ENCODE measurements around the gene ARHGAP19. TPM values are rescaled to one million over a fixed set of nuclear protein-coding genes. Genes with fewer than 3 reads are reported as not detected.

The ARHGAP19 gene
- total RNA-seq, 2 donors from 2014 or later: 26.8 to 47.6 TPM

DNA sequence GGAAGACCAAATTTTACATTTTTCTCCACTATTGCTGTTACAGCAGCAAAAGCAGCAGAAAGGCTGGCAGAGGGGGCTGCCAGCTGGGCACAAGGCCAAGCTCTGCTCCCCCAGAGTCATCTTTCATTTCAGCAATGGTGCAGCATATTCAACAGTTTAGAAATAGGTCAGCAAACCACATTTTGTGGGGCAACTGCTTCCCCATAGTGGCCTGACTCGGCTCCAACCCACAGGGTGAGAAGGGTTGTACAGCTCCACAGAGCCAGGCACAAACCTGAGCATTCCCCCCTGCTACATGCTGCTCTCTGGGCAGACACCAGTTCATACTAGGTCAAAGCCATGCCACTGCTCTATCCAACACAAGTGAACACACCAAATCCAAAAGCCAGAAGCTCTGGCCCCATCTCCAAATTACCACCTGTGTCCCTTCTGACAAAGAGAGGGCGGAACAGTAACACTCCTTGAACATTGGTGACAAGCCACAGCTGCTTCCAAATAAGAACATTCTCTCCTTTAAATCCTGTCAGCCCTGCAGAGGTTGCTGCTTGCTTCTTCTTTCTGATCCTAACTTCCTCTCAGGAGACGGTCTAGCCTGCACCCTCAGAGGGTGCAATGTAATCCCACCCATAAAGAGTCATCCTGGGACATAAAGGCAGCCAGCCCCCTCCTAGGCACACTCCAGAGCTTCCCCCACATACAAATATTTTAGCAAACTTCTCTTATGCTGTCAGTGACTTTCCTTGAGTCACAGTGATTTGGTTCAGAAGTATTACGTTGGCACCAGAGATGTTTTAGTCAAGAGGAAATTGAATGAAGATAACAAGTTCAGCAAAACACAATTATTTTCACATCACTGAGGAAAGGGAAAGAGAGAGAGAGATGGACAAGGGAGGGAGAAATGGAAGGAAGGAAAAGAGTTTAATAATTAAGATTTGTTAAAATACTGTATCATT lies 67.7 kb downstream of the ARHGAP19 start:
- H3K27ac Mint-ChIP-seq: no peak overlapping the region

DNA sequence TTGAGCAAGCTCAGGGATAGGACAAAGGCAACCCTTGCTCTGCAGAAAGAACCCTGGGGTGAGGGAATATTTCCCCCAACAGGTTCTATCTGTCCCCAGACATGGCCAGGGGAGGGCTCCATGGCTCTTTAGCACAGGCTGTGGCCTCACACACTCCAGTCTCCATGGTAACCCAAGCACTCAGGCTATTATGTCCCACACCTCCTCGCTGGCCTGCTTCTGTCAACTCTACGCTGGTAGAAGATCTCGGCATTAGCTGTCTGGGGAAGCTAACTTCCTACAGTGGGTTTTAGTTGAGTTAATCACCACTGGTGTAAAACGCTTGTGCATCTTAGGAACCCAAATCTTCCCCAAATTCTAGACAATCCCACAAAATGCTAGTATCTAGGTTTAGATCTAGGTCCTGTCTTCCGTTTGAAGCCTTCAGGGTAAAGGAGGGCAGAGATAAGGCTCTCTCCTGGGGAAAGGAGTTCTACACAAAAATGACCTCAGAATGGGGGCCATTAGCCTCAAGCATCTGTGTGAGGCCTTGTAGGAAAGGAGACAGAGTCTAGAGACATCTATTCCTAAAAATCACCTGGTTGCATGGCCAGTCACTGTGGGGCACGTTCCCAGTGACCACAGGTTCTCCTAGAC lies 70.0 kb downstream of the ARHGAP19 start:
- Histone ChIP-seq H3K4me1 (ENCODE audit: control insufficient read depth, insufficient read depth, low read length) (peaks cover 9% of the 10 kb centered on the region), H3K9me3 (ENCODE audit: control insufficient read depth, low read length) (no peaks in the 10 kb centered on the region), H3K9ac (ENCODE audit: extremely low read depth, low read length, poor library complexity, severe bottlenecking) (peak overlapping the region; percentile 3), H3K27ac (ENCODE audit: low read depth, low read length) (no peak overlapping the region), H3K36me3 (ENCODE audit: control insufficient read depth, insufficient read depth, low read length) (peaks cover 25% of the 10 kb centered on the region), H3K4me3 (ENCODE audit: low read length) (no peak overlapping the region), H3K27me3 (ENCODE audit: control insufficient read depth, insufficient read depth, low read length, poor library complexity, severe bottlenecking) (no peaks in the 10 kb centered on the region)
- peaks cover 31% of the 10 kb centered on the region for H3K4me1 Mint-ChIP-seq
- WGBS, 2 experiments (ENCODE audit: insufficient coverage in 1 of 2, insufficient read length in 1 of 2): 68 to 100% methylated on average over 1 to 6 of the region's 6 CpGs
- H3K27ac Mint-ChIP-seq: no peak overlapping the region
- H3K36me3 Mint-ChIP-seq (ENCODE audit: low read depth): peaks cover 8% of the 10 kb centered on the region
- H3K9me3 Mint-ChIP-seq: no peaks in the 10 kb centered on the region
- H3K4me3 Mint-ChIP-seq: no peak overlapping the region
- DNase-seq: peak; percentile 85
- H3K27me3 Mint-ChIP-seq (ENCODE audit: insufficient read depth): no peaks in the 10 kb centered on the region
- TF ChIP-seq, protein P1, sequence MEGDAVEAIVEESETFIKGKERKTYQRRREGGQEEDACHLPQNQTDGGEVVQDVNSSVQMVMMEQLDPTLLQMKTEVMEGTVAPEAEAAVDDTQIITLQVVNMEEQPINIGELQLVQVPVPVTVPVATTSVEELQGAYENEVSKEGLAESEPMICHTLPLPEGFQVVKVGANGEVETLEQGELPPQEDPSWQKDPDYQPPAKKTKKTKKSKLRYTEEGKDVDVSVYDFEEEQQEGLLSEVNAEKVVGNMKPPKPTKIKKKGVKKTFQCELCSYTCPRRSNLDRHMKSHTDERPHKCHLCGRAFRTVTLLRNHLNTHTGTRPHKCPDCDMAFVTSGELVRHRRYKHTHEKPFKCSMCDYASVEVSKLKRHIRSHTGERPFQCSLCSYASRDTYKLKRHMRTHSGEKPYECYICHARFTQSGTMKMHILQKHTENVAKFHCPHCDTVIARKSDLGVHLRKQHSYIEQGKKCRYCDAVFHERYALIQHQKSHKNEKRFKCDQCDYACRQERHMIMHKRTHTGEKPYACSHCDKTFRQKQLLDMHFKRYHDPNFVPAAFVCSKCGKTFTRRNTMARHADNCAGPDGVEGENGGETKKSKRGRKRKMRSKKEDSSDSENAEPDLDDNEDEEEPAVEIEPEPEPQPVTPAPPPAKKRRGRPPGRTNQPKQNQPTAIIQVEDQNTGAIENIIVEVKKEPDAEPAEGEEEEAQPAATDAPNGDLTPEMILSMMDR (conservative IDR thresholded peaks at IDR 0.05): no peak

More for the DNA sequence above, 67.7 kb downstream of the ARHGAP19 start:
- H3K4me1 ChIP-seq (ENCODE audit: control insufficient read depth, insufficient read depth, low read length): peaks cover 9% of the 10 kb centered on the region
- no peak overlapping the region for H3K27ac ChIP-seq (ENCODE audit: low read depth, low read length)
- no peaks in the 10 kb centered on the region for H3K27me3 ChIP-seq (ENCODE audit: control insufficient read depth, insufficient read depth, low read length, poor library complexity, severe bottlenecking)
- no peak for DNase-seq
- H3K9me3 ChIP-seq (ENCODE audit: control insufficient read depth, low read length): no peaks in the 10 kb centered on the region
- Mint-ChIP-seq H3K4me1 (peaks cover 31% of the 10 kb centered on the region), H3K4me3 (no peak overlapping the region), H3K9me3 (no peaks in the 10 kb centered on the region), H3K36me3 (ENCODE audit: low read depth) (peaks cover 13% of the 10 kb centered on the region), H3K27me3 (ENCODE audit: insufficient read depth) (no peaks in the 10 kb centered on the region)
- no peak overlapping the region for H3K9ac ChIP-seq (ENCODE audit: extremely low read depth, low read length, poor library complexity, severe bottlenecking)
- no peak overlapping the region for H3K4me3 ChIP-seq (ENCODE audit: low read length)
- TF ChIP-seq, protein P1 (conservative IDR thresholded peaks at IDR 0.05): no peak
- peaks cover 43% of the 10 kb centered on the region for H3K36me3 ChIP-seq (ENCODE audit: control insufficient read depth, insufficient read depth, low read length)
- WGBS, 2 experiments (ENCODE audit: insufficient coverage in 1 of 2, insufficient read length in 1 of 2): 89 to 92% methylated on average over 2 to 3 of the region's 4 CpGs

DNA sequence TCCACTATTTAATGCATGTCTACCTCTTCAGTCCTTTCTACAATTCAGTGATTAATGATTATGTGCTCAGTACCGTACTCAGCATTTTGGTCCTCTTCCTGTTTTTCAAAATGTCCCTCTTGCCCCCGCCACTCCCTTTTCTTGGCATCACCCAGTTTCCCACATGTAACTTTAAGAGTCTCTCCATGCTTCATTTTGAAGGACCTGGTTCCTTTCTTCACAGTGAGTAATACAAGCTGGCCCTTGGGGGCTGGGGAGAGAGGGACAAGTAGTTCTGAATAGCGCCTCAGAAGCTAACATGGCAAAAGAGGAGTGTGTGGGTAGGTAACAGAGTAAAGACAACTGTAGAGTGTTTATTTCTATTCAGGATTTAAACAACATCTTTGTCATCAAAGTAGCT lies 72.1 kb downstream of the ARHGAP19 start:
- H3K9me3 Mint-ChIP-seq: no peaks in the 10 kb centered on the region
- H3K4me1 Mint-ChIP-seq: peaks cover 38% of the 10 kb centered on the region
- no peak overlapping the region for H3K27ac Mint-ChIP-seq
- H3K36me3 ChIP-seq (ENCODE audit: control insufficient read depth, insufficient read depth, low read length): peaks cover 10% of the 10 kb centered on the region
- H3K9me3 ChIP-seq (ENCODE audit: control insufficient read depth, low read length): no peaks in the 10 kb centered on the region
- H3K4me3 ChIP-seq (ENCODE audit: low read length): no peak overlapping the region
- H3K9ac ChIP-seq (ENCODE audit: extremely low read depth, low read length, poor library complexity, severe bottlenecking): no peak overlapping the region
- H3K27me3 ChIP-seq (ENCODE audit: control insufficient read depth, insufficient read depth, low read length, poor library complexity, severe bottlenecking): no peaks in the 10 kb centered on the region
- peaks cover 9% of the 10 kb centered on the region for H3K4me1 ChIP-seq (ENCODE audit: control insufficient read depth, insufficient read depth, low read length)
- H3K36me3 Mint-ChIP-seq (ENCODE audit: low read depth): peaks cover 8% of the 10 kb centered on the region
- WGBS, 2 experiments (ENCODE audit: insufficient coverage in 1 of 2, insufficient read length in 1 of 2): 90 to 95% methylated on average over 2 to 3 of the region's 3 CpGs
- H3K27ac ChIP-seq (ENCODE audit: low read depth, low read length): no peak overlapping the region
- TF ChIP-seq, protein P1 (conservative IDR thresholded peaks at IDR 0.05): no peak
- no peaks in the 10 kb centered on the region for H3K27me3 Mint-ChIP-seq (ENCODE audit: insufficient read depth)
- no peak overlapping the region for H3K4me3 Mint-ChIP-seq
- DNase-seq: no peak

All from endodermal cell (in vitro differentiated cells).